GM21423 (cell line): ENCODE data around the gene PCBP3.
"Not testable (repeated sequence)": the region's sequence is repeated elsewhere in the genome, so short reads cannot be mapped to it uniquely, and the experiment has no call there.

Experiments used
- ATAC-seq: cut with Tn5 transposase; IDR thresholded peaks from one replicate; pipeline ENCODE4 v1.9.1; 2021; ENCODE audit warnings: mild to moderate bottlenecking, moderate library complexity; ENCODE audit not compliant: unreplicated experiment

The PCBP3 gene

DNA sequence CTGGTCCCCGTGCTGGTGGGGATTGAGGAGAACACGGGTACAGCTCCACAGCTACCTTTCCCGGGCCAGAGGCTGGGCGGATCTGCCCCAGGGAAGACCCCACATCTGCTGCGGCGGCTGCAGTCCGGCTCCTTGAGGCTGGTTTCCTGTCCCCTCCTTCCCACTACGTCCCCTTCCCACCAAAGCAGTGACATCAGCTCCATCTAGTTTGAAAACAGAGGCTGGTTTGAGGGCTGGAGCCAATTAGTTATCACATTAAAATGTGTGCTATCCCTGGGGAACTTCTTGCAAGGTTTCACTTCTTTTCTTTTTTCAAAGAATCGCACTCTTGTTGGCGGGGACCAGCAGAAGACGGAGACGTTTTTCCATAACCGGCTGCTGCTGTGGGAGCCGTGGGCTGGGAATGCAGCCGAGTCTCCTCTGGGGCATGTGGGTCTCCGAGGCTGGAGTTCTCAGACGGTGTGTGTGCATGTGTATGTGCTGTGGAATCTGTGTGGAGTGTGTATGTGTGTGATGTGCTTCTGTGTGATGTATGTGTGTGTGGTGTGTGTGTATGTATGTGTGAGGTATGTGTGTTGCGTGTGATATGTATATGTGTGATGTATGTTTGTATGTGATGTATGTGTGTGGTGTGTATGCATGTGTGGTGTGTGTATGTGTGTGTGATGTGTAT is 8.9 kb upstream of the PCBP3 start:
- ATAC-seq = no peak

GRCh38 chr21:45635271-45636151 is 8.0 kb upstream of the PCBP3 start:
- ATAC-seq = no peak

GRCh38 chr21:45636459-45636858 is 7.1 kb upstream of the PCBP3 start:
- ATAC-seq = no peak

- ATAC-seq = no peak
These were observed 6.4 kb upstream of the PCBP3 start for GRCh38 chr21:45636951-45637646.

GRCh38 chr21:45637883-45638282 is 5.6 kb upstream of the PCBP3 start:
- ATAC-seq = no peak

DNA sequence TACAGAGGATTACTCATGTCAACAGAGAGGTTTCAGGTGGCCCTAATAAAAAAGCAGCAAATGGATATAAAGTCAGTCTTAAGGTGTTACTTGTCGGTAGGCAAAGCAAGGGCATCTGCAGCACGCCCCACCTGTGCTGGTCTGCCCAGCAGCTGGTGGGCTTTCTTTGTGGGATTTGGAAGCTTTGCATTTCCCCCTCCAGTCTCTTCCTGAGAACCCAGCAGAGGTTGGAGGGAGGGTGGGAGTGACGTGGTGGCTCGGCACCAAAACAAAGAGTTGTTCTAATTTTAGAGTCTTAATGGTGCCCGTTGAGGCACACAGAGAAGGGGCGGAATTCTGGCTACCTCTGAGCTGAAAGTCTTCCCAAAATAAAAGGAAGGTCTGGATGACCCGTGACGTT is 4.8 kb upstream of the PCBP3 start:
- no peak for ATAC-seq

GRCh38 chr21:45639206-45640000 is 4.1 kb upstream of the PCBP3 start:
- ATAC-seq = no peak

- no peak for ATAC-seq
These were observed 3.3 kb upstream of the PCBP3 start for GRCh38 chr21:45640001-45640887.

DNA sequence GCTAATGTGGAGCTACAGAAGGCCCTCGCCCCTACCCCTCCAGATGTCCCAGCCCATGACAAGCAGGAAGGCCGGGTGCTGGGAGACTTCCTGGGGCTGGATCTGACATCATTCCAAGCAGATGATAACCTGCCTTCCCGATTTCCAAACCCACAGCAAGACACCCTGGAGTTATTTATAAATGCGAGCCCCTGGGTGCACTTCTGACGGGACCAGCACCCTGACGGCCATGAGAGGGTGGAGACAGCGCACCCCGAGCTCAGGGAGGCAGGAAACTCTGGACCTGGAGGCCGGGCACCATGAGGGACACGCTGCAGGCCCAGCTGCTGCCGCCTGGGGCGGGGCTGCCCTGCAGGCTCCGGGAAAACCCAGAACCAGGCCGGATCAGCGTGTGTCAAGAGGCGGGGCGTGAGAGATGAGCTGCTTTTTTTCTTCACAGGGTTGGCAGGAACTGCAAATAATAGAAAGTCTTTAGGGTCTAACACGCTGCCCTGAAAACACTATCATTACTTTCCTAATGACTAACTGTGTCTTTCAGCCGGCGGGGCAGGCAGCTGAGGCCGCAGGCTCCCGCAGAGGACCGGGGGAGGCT is 2.5 kb upstream of the PCBP3 start:
- no peak for ATAC-seq

DNA sequence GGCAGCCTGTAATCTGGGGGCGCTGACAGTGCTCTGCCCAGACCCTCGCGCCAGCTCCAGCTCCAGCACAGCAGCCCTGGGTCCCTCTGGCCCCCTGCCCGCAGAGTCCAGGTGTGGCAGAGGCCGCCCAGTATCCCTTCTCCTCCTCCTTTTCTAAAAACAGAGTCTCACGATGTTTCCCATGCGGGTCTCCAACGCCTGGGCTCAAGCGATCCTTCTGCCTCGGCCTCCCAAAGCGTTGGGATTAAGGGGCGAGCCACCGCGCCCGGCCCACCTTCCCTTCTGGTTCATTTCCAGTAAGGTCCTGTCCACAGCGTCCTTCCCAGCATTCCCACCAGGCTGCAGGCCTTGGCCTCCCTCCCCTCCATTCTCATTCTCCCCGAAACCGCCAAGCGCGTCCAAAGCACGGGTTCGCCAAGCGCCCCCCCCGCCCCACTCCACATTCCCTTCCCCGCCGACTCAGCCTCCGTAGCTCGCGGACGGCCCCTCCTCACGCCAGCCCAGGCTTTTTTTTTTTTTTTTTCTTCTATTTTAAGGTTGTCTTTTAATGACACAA is 2.0 kb upstream of the PCBP3 start:
- no peak for ATAC-seq

GRCh38 chr21:45642122-45642813 is 1.3 kb upstream of the PCBP3 start:
- ATAC-seq = no peak

- peak; percentile 13 for ATAC-seq
These were observed 749 bp downstream of the PCBP3 start for GRCh38 chr21:45644041-45644906.

DNA sequence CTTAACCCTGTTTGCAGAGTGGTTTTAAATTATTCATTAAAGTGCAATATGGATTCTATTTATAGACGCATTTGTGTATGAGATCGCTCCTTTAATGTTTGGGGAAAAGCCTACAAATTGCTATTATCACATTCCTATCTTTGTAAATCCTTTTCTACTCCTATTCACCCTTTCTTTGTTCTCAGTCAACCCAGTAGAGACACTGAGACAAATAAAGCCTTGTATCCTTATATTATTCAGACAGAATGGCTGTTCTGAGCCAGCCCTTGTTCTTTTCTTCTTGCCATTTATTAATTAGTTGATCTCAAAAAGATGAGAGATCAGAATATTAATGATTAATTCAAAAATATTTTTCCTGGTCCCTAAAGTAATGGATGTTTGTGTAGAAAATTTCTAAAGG is 8.4 kb downstream of the PCBP3 start:
- ATAC-seq = no peak

DNA sequence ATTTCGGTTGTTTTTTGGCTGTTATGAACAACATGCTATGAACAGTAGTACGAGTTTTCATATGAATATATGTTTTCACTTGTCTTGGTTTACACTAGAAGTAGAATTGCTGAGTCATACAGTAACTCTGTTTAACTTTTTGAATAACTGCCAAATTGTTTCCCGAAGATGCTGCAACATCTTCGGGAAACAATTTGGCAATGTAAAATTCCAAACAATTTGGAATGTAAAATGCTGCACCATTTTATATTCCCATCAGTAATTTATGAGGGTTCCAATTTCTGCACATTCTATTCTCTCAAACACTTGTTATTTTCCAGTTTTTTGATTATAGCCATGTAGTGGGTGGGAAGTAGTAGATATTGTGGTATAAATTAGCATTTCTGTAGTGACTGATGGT is 11.6 kb downstream of the PCBP3 start:
- ATAC-seq = no peak

DNA sequence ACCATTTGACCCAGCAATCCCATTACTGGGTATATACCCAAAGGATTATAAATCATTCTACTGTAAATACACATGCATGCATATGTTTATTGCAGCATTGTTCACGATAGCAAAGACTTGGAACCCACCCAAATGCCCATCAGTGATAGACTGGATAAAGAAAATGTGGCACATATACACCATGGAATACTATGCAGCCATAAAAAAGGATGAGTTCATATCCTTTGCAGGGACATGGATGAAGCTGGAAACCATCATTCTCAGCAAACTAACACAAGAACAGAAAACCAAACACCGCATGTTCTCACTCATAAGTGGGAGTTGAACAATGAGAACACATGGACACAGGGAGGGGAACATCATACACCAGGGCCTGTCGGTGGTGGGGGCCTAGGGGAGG is 12.6 kb downstream of the PCBP3 start:
- ATAC-seq = not testable (repeated sequence)

GRCh38 chr21:45661913-45662622 is 18.5 kb downstream of the PCBP3 start:
- not testable (repeated sequence) for ATAC-seq

- not testable (repeated sequence) for ATAC-seq
These were observed 19.2 kb downstream of the PCBP3 start for GRCh38 chr21:45662623-45663245.
